ENCODE results near the gene RBM4. TPM values are rescaled to one million over a fixed set of nuclear protein-coding genes. Genes with fewer than 3 reads are reported as not detected.

The RBM4 gene
- total RNA-seq, 1 experiment from 2014 or later: 126 TPM

GRCh38 chr11:66651016-66651415 is 12.5 kb downstream of the RBM4 start:
- DNase-seq (ENCODE audit: low read depth): peak; percentile 42

GRCh38 chr11:66652651-66653050 is 14.1 kb downstream of the RBM4 start:
- DNase-seq (ENCODE audit: low read depth): no peak

GRCh38 chr11:66653123-66653522 is 14.6 kb downstream of the RBM4 start:
- peak; percentile 22 for DNase-seq (ENCODE audit: low read depth)

- DNase-seq (ENCODE audit: low read depth): no peak
Measured at GRCh38 chr11:66659763-66660162, 21.3 kb downstream of the RBM4 start.

- no peak for DNase-seq (ENCODE audit: low read depth)
Measured at GRCh38 chr11:66663741-66664296, 25.3 kb downstream of the RBM4 start.

GRCh38 chr11:66665369-66665768 is 26.9 kb downstream of the RBM4 start:
- DNase-seq (ENCODE audit: low read depth): no peak

GRCh38 chr11:66670816-66671215 is 32.3 kb downstream of the RBM4 start:
- no peak for DNase-seq (ENCODE audit: low read depth)

- no peak for DNase-seq (ENCODE audit: low read depth)
Measured at GRCh38 chr11:66674964-66675602, 36.6 kb downstream of the RBM4 start.

GRCh38 chr11:66676282-66676919 is 37.9 kb downstream of the RBM4 start:
- DNase-seq (ENCODE audit: low read depth): no peak

- DNase-seq (ENCODE audit: low read depth): no peak
Measured at GRCh38 chr11:66676931-66677598, 38.6 kb downstream of the RBM4 start.

- peak; percentile 94 for DNase-seq (ENCODE audit: low read depth)
Measured at GRCh38 chr11:66677599-66678375, 39.3 kb downstream of the RBM4 start, which contains the start of gene RBM4B. Gene RBM4B (minus strand): TSS chr11:66677887. CDS start chr11:66677079, 808 bp downstream.

- DNase-seq (ENCODE audit: low read depth): no peak
Measured at GRCh38 chr11:66680966-66681645, 42.6 kb downstream of the RBM4 start.

GRCh38 chr11:66683877-66684276 is 45.4 kb downstream of the RBM4 start:
- no peak for DNase-seq (ENCODE audit: low read depth)

GRCh38 chr11:66684635-66685034 is 46.1 kb downstream of the RBM4 start:
- no peak for DNase-seq (ENCODE audit: low read depth)

GRCh38 chr11:66685276-66686099 is 47.0 kb downstream of the RBM4 start:
- DNase-seq (ENCODE audit: low read depth): no peak

GRCh38 chr11:66686100-66686785 is 47.7 kb downstream of the RBM4 start:
- DNase-seq (ENCODE audit: low read depth): no peak

GRCh38 chr11:66686801-66687750 is 48.6 kb downstream of the RBM4 start:
- DNase-seq (ENCODE audit: low read depth): no peak

GRCh38 chr11:66687831-66688281 is 49.4 kb downstream of the RBM4 start:
- DNase-seq (ENCODE audit: low read depth): no peak
